ENCODE measurements around the gene STAT4. TPM values are rescaled to one million over a fixed set of nuclear protein-coding genes. Genes with fewer than 3 reads are reported as not detected.
"Not testable (repeated sequence)": the region's sequence is repeated elsewhere in the genome, so short reads cannot be mapped to it uniquely, and the experiment has no call there.

The STAT4 gene
- total RNA-seq, 1 donor from 2014 or later = 5.3 TPM

- FAIRE-seq = no peak
Measured at GRCh38 chr2:191003405-191004309, 147.1 kb downstream of the STAT4 start.

DNA sequence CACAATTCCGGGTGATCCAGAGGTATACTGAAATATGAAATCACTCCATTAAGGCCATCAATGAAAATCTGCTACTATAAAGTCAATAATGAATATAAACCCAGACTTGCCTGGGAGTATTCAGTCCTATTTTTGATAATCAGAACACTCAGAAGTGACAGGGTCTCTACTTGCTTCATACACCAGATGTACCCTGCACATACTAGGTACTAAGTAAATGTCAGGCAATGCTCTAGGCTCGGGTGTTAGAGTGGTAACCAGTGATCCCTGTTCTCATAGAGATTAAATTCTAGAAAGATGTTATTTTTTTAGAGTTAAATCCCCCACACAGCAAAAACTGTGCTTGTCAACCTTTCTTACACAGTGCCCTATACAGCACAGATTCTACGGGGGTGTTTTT lies 149.2 kb downstream of the STAT4 start:
- DNase-seq (ENCODE audit: low spot score in 2 of 2) (no peak), FAIRE-seq (no peak)

More at GRCh38 chr2:191003405-191004309, 147.1 kb downstream of the STAT4 start:
- DNase-seq (ENCODE audit: low spot score in 2 of 2) = no peak

DNA sequence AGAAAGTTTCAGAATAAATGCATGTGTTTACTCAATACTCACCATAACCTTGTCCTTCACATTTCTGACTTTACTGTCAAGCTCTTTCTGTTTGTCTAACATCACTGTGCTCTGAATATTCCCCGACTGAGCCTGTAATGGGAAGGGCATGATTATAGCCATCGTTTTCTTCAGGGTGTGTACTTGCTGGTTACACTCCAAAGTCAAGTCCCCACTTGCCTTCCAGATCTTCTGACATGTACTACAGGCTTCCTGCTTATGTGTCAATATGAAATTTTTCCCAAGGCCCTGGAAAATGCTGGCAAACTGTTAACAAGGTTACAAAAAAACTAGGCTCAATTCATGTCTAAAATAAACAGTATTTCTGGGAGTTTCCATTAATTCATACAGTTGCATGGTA lies 149.8 kb downstream of the STAT4 start:
- FAIRE-seq (no peak), DNase-seq (ENCODE audit: low spot score in 2 of 2) (no peak)

DNA sequence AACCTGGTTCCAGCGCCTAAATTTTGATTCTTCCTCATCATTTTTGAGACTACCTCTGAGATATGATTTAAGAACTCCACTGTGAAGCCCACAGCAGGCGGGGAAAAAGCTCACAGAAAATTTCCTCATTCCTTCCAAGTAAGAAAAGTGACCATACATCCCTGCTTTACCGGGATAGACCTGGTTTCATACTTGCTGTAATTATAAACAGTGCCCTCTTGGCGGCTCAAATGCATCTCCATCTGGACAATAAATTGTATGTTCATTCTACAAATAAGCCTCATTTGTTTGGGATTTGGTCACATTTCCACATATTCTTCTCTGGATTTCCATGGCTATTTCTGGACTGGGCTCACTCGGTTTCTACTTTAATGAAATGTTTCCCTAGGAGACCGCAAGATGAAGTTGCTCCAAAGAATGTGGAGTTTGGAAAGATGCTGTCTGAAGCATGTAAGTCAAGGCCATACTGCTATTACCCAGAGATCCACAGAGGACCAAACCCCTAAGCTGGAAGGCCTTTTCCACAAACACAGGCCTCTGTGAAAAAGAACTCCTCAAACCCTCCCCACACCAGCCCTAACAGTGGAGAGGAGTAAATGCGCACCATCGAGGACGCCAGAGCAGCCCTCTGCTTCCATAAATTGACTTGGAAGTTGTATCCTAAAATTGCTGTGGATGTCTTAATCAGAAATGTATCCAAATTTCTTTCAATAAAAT lies 150.7 kb downstream of the STAT4 start:
- FAIRE-seq = no peak
- DNase-seq (ENCODE audit: low spot score in 2 of 2) = no peak

DNA sequence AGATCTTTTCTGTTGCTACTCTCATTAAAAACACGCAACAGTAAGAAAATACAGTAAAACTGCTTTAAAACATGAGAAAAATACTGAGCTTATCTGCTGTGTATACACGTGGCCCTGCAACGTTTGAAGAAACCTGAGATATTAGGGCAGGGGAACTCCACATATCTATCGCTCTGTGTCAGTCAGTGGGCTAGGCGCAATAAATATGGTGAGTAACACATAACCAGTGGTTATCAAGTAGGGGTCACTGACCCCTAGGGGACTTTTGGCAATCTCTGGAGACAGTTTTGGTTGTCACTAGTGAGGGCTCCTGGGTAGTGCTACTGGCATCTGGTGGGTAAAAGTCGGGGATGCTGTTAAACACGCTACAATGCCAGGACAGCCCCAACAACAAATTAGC lies 151.7 kb downstream of the STAT4 start:
- no peak for FAIRE-seq
- DNase-seq (ENCODE audit: low spot score in 2 of 2) = no peak

- DNase-seq (ENCODE audit: low spot score in 2 of 2) (no peak), FAIRE-seq (no peak)
Measured at GRCh38 chr2:190997526-190998113, 153.2 kb downstream of the STAT4 start.

GRCh38 chr2:190996947-190997346 lies 153.8 kb downstream of the STAT4 start:
- DNase-seq (ENCODE audit: low spot score in 2 of 2) (no peak), FAIRE-seq (no peak)

GRCh38 chr2:190996338-190996946 lies 154.4 kb downstream of the STAT4 start:
- DNase-seq (ENCODE audit: low spot score in 2 of 2) = no peak
- no peak for FAIRE-seq

DNA sequence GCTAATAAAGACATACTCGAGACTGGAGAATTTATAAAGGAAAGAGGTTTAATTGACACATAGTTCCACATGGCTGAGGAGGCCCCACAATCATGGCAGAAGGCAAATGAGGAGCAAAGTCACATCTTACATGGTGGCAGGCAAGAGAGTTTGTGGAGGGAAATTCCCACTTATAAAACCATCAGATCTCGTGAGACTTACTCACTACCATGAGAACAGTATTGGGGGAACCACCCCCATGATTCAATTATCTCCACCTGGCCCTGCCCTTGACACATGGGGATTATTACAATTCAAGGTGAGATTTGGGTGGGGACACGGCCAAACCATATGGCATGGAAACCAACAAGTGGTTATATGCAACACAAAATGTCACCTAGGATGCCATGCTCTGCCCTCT lies 155.5 kb downstream of the STAT4 start:
- not testable (repeated sequence) for DNase-seq (ENCODE audit: low spot score in 2 of 2); FAIRE-seq

- no peak for FAIRE-seq
- no peak for DNase-seq (ENCODE audit: low spot score in 2 of 2)
Measured at GRCh38 chr2:190994148-190994547, 156.6 kb downstream of the STAT4 start.

DNA sequence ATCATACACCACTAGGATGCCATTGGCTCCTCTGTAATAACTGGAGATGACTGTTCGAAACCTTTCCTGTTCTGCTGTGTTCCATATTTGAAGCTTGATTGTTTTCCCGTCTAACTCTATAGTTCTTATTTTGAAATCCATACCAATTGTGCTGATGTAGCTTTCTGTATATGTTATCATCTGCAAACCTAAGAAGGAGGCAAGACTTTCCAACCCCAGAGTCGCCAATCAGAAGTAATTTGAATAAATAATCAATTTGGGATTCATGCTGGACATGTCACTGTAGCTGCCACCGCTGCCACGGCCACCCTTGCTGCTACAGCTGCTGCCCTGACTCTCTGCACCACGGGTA lies 157.5 kb downstream of the STAT4 start:
- FAIRE-seq = no peak
- DNase-seq (ENCODE audit: low spot score in 2 of 2) = no peak

GRCh38 chr2:190990132-190990531 lies 160.7 kb downstream of the STAT4 start:
- FAIRE-seq = no peak
- DNase-seq (ENCODE audit: low spot score in 2 of 2) = no peak

DNA sequence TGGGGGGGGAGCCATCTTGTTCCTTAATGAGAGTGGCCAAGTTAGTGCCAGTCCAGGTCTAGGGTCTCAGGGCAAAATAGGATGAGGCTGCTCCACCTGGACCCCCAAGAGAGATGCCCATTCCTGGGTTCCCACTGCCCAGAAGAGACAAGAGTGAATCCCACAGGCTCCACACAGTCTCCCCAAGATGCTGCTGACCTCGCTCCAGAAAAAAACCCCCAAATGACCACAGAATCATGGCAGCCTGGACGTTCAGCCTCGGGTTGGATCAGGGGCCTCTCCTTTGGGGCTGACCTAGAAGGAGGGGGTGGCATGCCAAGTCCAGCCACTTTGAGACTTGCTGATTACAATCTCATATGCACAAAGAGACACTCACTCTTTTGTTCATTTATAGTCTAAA lies 161.9 kb downstream of the STAT4 start:
- DNase-seq (ENCODE audit: low spot score in 2 of 2) = no peak
- FAIRE-seq = no peak

DNA sequence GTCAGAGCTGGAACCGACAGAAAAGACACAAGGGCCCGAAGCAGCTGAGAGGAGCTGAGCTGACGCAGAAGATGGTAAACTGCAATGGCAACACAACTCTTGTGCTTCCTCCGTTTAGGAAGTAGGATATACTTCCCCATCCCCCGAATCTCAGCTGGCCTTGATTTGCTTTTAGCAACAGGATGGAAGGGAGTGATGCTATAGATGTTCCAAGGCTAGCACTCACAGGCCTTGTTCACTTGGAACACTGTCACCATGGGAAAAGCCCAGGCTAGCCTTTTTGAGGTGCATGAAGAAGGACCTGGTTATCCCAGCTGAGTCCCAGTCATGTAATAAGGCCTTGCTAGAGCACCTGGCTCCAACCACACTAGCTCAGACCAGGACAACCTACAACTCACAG lies 162.9 kb downstream of the STAT4 start:
- no peak for FAIRE-seq

DNA sequence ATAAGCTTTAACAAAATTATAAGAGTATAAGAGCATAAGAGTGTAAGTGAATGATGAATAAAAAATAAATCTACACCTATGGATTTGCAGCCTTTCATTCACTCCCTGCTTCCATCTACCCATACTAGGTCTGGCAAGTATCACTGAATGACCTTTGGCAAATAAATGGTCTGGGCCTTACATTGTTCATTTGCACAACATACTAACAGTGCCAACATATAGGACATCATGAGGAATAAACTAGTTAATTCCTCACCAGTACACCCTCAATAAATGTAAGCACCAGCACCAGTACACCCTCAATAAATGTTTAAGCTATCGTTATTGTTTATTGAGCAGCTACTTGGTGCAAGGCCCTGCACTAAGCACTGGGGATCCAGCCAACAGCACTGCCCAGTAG lies 163.7 kb downstream of the STAT4 start:
- DNase-seq (ENCODE audit: low spot score in 2 of 2) (no peak), FAIRE-seq (no peak)

More for the DNA sequence above, 162.9 kb downstream of the STAT4 start:
- DNase-seq (ENCODE audit: low spot score in 2 of 2) = no peak

DNA sequence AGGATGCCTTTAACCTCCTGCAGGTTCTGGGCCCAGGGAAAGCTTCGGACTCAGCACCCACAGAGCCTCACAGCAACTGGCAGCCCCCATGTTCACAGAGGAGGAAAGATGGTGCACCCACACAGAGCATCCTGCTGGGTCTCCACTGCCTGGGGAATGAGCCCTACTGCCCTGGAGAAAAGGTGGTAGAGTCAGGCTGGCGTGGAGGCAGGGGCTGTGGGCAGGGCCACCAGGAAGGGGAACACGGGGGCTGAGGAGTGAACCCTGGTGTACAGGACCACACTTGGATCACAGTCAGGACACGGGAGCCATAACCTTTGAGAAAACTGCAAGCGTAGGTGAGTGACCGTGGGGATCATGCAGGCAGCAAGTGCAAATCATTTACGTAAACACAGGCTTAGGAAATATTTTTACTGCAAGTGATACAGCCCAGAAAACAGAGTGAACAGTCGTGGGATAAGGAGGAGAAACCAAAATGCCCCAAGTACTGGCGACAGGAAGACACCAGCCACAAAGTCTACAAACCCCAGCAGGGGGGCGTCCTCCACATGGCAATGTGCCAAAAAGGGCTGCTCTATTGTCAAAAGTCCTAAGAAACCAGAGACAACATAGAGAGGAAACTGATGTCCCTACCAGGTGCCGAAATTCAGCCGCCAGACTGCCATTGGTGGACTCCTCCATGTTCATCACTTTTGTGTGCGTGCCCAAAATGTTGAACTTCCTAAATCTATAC lies 164.4 kb downstream of the STAT4 start:
- FAIRE-seq = no peak
- no peak for DNase-seq (ENCODE audit: low spot score in 2 of 2)

DNA sequence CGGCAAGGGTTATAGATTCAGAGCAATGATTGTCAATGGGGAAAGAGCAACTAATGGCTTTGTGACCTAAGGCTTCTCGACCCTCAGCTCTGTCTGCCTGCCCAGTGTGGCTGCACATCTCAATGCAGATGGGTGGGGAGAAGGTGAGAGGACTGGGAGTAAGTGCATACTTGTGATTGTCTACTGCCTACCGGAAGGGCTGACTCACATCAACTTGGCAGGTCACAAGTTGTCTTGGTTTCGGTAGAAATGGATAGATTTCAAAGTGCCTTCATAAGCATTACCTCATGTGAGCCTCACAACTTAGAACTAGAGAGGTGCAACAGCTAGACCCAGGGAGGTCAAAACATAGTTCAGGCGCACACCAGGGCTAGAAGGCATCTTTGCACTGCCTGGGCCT lies 166.2 kb downstream of the STAT4 start:
- no peak for DNase-seq (ENCODE audit: low spot score in 2 of 2)
- no peak for FAIRE-seq

GRCh38 chr2:190982262-190983034 lies 168.3 kb downstream of the STAT4 start:
- FAIRE-seq (no peak), DNase-seq (ENCODE audit: low spot score in 2 of 2) (no peak)

DNA sequence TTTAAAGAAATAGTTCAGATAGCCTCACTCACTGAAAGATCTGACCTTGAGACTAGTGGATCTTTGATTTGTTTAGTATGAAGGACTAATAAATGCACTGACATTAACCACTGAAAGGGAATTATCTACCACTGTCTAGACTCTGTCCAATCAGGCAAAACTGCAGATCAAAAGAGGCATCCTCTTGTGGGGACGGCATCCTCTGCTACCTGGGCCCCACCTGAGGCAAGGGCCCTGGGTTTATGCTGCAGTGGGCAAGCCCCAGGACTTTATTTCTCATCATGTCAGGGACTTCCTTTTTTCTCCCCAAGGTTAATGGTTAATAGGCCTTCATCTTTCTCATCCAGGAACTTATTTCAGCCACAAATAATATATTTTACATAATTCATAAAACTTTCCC lies 169.1 kb downstream of the STAT4 start:
- FAIRE-seq = no peak
- DNase-seq (ENCODE audit: low spot score in 2 of 2) = no peak

GRCh38 chr2:190981333-190981732 lies 169.5 kb downstream of the STAT4 start:
- FAIRE-seq = no peak
- DNase-seq (ENCODE audit: low spot score in 2 of 2) = no peak
